PC-3 (cell line): ENCODE measurements around the gene HOXD10. TPM values are rescaled to one million over a fixed set of nuclear protein-coding genes. Genes with fewer than 3 reads are reported as not detected.

Experiments used
- ATAC-seq: fragments of 200-7000 bp; cut with Tn5 transposase; 2 replicates; pipeline ENCODE4 v1.9.1; 2020; ENCODE audit warnings: mild to moderate bottlenecking, moderate library complexity
- BruUV-seq: library from RNA; stranded (reverse); fragments of 400-500 nt; replicated peaks from 2 replicates; lab custom pipeline; 2021; lab: Mats Ljungman, UMichigan
- CTCF ChIA-PET: fragments of 300-600 bp; sonication (Branson Sonifier 250); formaldehyde crosslinking; loops from one replicate; lab custom pipeline; 2022; ENCODE audit warnings: antibody characterized with exemption; lab: Charles Lee
- POLR2A ChIA-PET: fragments of 300-600 bp; sonication (Branson Sonifier 250); formaldehyde crosslinking; loops from one replicate; lab custom pipeline; 2022; ENCODE audit warnings: antibody characterized with exemption; ENCODE audit not compliant: unreplicated experiment; lab: Charles Lee
- DNase-seq: peaks from one replicate; pipeline ENCODE4 v3.0.0-alpha.2; 2015
- H2AFZ ChIP-seq: fragments of 300-600 bp; sonication (generic); 2 replicates; pipeline ENCODE4 v1.6.0; 2016; ENCODE audit warnings: antibody characterized with exemption, low read length
- H3F3A ChIP-seq: fragments of 300-600 bp; sonication (generic); one replicate; pipeline ENCODE4 v1.6.0; 2017; ENCODE audit warnings: antibody characterized with exemption, low read length, control low read depth, mild to moderate bottlenecking; ENCODE audit not compliant: unreplicated experiment
- H3K27ac ChIP-seq: fragments of 300-600 bp; sonication (generic); 2 replicates; pipeline ENCODE4 v1.5.1; 2016; ENCODE audit warnings: mild to moderate bottlenecking, low read length
- H3K27me3 ChIP-seq: fragments of 300-600 bp; sonication (generic); 2 replicates; pipeline ENCODE4 v1.6.1; 2016; ENCODE audit warnings: low read length, mixed read lengths
- H3K36me3 ChIP-seq: fragments of 300-600 bp; sonication (generic); 2 replicates; pipeline ENCODE4 v1.6.1; 2016; ENCODE audit warnings: low read depth, mixed run types, low read length, mixed read lengths
- H3K4me1 ChIP-seq: fragments of 300-600 bp; sonication (generic); 2 replicates; pipeline ENCODE4 v1.5.1; 2016; ENCODE audit warnings: low read length; ENCODE audit not compliant: insufficient read depth
- H3K4me2 ChIP-seq: fragments of 300-600 bp; sonication (generic); 2 replicates; pipeline ENCODE4 v1.6.0; 2016; ENCODE audit warnings: low read length
- H3K4me3 ChIP-seq: fragments of 300-600 bp; sonication (generic); 2 replicates; pipeline ENCODE4 v1.5.1; 2016; ENCODE audit warnings: mild to moderate bottlenecking, low read length, mixed read lengths
- H3K79me2 ChIP-seq: fragments of 300-600 bp; sonication (generic); 2 replicates; pipeline ENCODE4 v1.6.1; 2017; ENCODE audit warnings: low read length, mixed read lengths
- H3K9ac ChIP-seq: fragments of 300-600 bp; sonication (generic); 2 replicates; pipeline ENCODE4 v1.6.0; 2016; ENCODE audit warnings: mild to moderate bottlenecking, low read length
- H3K9me2 ChIP-seq: fragments of 300-600 bp; sonication (generic); replicated peaks from 2 replicates; pipeline ENCODE4 v1.6.1; 2016; ENCODE audit warnings: mixed run types, low read length, mixed read lengths
- H3K9me3 ChIP-seq: fragments of 300-600 bp; sonication (generic); 2 replicates; pipeline ENCODE4 v1.6.1; 2016; ENCODE audit warnings: low read length, mixed read lengths
- H4K20me1 ChIP-seq: fragments of 300-600 bp; sonication (generic); 2 replicates; pipeline ENCODE4 v1.6.1; 2016; ENCODE audit warnings: low read length, mixed read lengths
- EZH2 ChIP-seq: fragments of 300-600 bp; sonication (generic); IDR thresholded peaks from one replicate; pipeline ENCODE4 v1.6.1; 2017; ENCODE audit warnings: antibody characterized with exemption, mild to moderate bottlenecking, low read length; ENCODE audit not compliant: unreplicated experiment
- EZH2phosphoT487 ChIP-seq: fragments of 300-600 bp; sonication (generic); IDR thresholded peaks from 2 replicates; pipeline ENCODE4 v1.6.1; 2018; ENCODE audit warnings: mild to moderate bottlenecking, antibody characterized with exemption, low read length, borderline replicate concordance
- intact Hi-C: fragments of 100-400 bp; cut with micrococcal nuclease; formaldehyde crosslinking; loops from 2 replicates; pipeline ENCODE4 v1.9.0; 2023
- total RNA-seq: library from RNA; depleted of rRNA; stranded (reverse); fragments of >200 nt; gene quantifications from 2 replicates; pipeline ENCODE4 v1.2.3, GENCODE V29; 2014
- TF ChIP-seq, protein P1 (sequence below): fragments of 300-600 bp; sonication (generic); conservative IDR thresholded peaks from 2 replicates; pipeline ENCODE4 v1.5.1; 2017; ENCODE audit warnings: antibody characterized with exemption, low read depth, mild to moderate bottlenecking, low read length

The HOXD10 gene
- total RNA-seq, 1 experiment from 2014 or later = not detected

DNA sequence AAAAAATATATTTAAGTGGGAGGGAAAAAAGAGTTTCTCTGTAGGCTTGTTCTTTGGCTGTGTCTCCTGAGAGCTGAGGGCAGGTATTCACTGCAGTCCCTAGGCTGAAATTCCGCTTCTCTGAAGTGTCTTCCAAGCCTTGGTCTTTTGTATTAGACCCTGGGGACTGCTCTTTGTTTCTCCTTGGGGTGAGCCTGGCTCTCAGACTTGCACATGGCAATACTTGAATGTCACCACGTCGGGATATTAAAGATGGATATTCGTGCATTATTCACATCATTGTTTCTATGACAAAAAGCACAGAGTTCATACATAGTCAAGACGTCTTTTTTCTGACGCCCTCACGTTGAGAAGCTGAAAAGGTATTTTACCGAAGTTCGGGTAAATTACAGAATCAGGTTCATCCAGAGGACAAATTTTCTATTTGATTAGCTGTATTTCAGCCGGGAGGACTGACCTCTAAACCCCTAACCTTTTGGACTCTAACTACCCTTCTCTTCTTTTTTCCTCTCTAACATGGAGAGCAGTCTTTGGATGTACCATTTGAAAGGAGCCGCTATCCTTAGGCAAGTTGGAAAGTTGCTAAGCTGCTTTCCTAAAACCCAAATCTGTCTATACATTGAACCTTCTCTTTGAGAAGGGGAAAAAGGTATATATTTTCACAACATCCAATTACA, 38.1 kb downstream of the HOXD10 start:
- DNase-seq = no peak
- no peaks in the 10 kb centered on the region for H3K4me1 ChIP-seq
- no peaks in the 10 kb centered on the region for H3K9me2 ChIP-seq
- no peaks in the 10 kb centered on the region for H3K79me2 ChIP-seq
- H4K20me1 ChIP-seq = no peaks in the 10 kb centered on the region
- H3K4me3 ChIP-seq = no peak overlapping the region
- H3F3A ChIP-seq = no peaks in the 10 kb centered on the region
- no peaks in the 10 kb centered on the region for H3K27me3 ChIP-seq
- no peak overlapping the region for H2AFZ ChIP-seq
- intact Hi-C loops = no loop called here
- H3K4me2 ChIP-seq = no peak overlapping the region
- BruUV-seq = no TSS peak
- H3K27ac ChIP-seq = no peak overlapping the region
- CTCF ChIA-PET = interaction anchor here (0.7 kb wide), 2 partner anchors 8 to 499 kb away, joined by 4 read pairs; no protein-coding TSS in a partner anchor
- TF ChIP-seq EZH2 = no peak
- TF ChIP-seq, protein P1, sequence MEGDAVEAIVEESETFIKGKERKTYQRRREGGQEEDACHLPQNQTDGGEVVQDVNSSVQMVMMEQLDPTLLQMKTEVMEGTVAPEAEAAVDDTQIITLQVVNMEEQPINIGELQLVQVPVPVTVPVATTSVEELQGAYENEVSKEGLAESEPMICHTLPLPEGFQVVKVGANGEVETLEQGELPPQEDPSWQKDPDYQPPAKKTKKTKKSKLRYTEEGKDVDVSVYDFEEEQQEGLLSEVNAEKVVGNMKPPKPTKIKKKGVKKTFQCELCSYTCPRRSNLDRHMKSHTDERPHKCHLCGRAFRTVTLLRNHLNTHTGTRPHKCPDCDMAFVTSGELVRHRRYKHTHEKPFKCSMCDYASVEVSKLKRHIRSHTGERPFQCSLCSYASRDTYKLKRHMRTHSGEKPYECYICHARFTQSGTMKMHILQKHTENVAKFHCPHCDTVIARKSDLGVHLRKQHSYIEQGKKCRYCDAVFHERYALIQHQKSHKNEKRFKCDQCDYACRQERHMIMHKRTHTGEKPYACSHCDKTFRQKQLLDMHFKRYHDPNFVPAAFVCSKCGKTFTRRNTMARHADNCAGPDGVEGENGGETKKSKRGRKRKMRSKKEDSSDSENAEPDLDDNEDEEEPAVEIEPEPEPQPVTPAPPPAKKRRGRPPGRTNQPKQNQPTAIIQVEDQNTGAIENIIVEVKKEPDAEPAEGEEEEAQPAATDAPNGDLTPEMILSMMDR = no peak
- TF ChIP-seq EZH2phosphoT487 = no peak
- no peak for ATAC-seq
- H3K9ac ChIP-seq = no peak overlapping the region
- no peaks in the 10 kb centered on the region for H3K9me3 ChIP-seq
- POLR2A ChIA-PET = no interaction called here
- H3K36me3 ChIP-seq = no peaks in the 10 kb centered on the region

DNA sequence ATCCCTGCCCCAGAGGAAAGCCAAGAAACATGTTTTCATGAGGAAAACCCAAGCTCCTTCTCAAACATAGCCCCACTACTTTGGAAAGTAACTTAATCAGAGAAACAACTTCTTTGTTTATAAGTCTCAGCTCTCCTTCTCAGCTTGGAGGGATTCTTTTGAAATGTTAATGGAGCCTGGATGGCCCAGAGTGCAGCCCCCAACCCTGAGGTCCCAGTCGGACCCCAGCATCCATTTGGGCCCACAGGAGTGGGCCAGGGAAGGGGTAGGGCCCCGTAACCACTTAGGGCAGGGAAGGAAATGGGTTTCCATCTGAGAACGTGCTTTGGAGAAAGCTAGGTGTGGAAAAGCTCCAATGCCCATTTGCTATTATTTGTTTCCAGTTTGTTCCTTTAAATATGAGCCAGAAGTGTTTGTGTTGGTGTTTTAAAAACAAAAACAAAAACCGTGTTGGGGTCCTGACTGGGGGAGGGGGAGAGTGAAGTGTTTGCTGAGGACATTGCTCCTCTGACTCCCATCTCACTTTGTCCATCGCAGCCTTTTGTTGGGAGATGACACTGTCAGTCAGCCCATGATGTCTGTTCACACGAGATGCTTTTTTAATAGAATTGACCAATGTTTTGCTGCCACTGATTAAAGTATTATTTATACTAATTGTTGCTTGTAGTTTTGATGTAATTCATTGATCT, 38.9 kb downstream of the HOXD10 start:
- ATAC-seq = no peak
- no peaks in the 10 kb centered on the region for H3K4me1 ChIP-seq
- H3K9me3 ChIP-seq = no peaks in the 10 kb centered on the region
- TF ChIP-seq EZH2phosphoT487 (no peak), EZH2 (no peak)
- TF ChIP-seq, protein P1 = no peak
- no peaks in the 10 kb centered on the region for H3F3A ChIP-seq
- intact Hi-C loops = no loop called here
- no peaks in the 10 kb centered on the region for H3K36me3 ChIP-seq
- ChIA-PET CTCF (interaction anchor here (0.5 to 0.7 kb wide), 3 partner anchors 9 to 499 kb away, joined by 4 to 8 read pairs (median 4); no protein-coding TSS in a partner anchor), POLR2A (no interaction called here)
- H3K4me2 ChIP-seq = no peak overlapping the region
- H3K27me3 ChIP-seq = no peaks in the 10 kb centered on the region
- no peak for DNase-seq
- H3K4me3 ChIP-seq = no peak overlapping the region
- H2AFZ ChIP-seq = no peak overlapping the region
- no peaks in the 10 kb centered on the region for H3K79me2 ChIP-seq
- no peaks in the 10 kb centered on the region for H3K9me2 ChIP-seq
- no peaks in the 10 kb centered on the region for H4K20me1 ChIP-seq
- no peak overlapping the region for H3K9ac ChIP-seq
- no peak overlapping the region for H3K27ac ChIP-seq
- BruUV-seq = no TSS peak
